Dedifferentiated amniotic fluid mesenchymal stem cell (primary cell): ENCODE data around the gene GRAMD2A.
"Not testable (repeated sequence)": the region's sequence is repeated elsewhere in the genome, so short reads cannot be mapped to it uniquely, and the experiment has no call there.

Experiments
- DNase-seq: peaks from one replicate; pipeline ENCODE4 v3.0.0-alpha.2; 2016; ENCODE audit errors: extremely low spot score

GRAMD2A gene

DNA sequence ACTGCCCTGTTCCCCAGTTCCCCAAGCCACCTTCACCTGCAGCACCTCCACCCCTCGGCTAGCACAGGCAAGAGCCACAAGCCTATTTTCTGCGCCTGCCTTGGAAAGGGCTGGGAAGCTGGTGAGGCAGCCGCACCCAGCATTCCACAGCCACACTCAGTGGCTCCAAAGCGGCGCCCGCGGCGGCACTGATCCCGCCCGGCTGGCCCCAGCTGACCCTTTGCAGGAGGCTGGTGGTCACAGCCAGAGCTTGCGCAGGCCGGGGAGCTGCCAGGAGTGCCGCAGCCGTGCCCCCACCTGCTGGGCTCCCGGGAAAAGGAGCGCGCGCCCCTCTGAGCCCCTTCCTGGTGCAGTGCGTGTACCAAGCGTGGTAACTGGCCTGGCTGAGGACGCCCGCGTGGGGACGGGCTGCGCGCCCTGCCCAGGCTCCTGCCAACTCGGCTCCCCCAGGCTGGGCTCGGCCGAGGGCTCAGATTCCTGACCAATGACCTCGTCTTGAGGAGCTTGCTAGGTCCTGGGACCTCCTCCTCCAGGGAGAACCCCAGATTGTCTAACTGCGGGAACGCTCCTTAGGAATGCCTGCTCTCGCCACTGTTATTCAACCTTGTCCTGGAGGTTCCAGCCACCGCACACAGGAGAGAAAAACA, 13.3 kb downstream of the GRAMD2A start:
- no peak for DNase-seq

DNA sequence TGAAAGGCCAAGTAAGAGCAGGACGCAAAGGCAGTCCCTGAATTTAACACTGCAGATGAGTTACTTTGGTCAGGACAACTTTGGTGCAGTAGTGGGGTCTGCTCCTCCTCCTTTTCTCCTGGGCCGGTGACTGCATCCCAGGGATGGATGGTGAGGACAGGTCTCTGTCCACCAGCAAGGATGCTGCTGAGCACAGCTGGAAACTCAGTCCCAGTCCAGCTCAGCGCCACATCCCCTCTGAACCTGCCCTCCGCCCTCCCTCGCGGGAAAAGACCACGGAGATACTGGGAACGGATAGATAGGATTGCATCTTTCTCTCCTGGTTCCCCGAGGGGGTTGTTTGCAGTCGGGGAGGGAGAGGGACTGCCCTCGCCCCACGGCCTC, 13.8 kb downstream of the GRAMD2A start:
- no peak for DNase-seq

DNA sequence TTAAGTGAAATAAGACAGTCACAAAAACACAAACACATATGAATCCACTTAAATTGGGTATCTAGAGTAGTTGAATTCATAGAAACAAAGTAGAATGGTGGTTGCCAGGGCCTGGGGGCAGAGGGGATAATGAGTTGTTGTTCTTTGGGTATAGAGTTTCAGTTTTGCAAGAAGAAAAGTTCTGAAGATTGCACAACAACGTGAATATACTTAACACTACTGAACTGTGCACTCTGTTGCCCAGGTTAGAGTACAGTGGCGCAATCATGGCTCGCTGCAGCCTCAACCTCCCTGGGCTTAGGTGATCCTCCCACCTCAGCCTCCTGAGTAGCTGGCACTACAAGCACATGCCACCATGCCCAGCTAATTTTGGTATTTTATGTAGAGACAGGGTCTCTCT, 14.9 kb downstream of the GRAMD2A start:
- DNase-seq = peak; percentile 83

DNA sequence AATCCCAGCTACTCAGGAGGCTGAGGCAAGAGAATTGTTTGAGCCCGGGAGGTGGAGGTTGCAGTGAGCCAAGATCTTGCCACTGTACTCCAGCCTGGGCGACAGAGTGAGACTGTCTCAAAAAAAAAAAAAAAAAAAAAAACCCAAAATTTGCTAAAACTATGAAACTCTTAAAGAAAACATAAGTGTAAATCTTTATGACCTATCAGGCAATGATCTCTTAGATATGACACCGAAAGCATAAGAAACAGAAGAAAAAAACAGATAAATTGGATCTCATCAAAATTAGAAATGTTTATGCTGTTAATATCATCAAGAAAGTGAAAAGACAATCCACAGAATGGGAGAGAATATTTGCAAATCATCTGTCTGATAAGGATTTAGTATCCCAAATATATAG, 15.3 kb downstream of the GRAMD2A start:
- DNase-seq = no peak

DNA sequence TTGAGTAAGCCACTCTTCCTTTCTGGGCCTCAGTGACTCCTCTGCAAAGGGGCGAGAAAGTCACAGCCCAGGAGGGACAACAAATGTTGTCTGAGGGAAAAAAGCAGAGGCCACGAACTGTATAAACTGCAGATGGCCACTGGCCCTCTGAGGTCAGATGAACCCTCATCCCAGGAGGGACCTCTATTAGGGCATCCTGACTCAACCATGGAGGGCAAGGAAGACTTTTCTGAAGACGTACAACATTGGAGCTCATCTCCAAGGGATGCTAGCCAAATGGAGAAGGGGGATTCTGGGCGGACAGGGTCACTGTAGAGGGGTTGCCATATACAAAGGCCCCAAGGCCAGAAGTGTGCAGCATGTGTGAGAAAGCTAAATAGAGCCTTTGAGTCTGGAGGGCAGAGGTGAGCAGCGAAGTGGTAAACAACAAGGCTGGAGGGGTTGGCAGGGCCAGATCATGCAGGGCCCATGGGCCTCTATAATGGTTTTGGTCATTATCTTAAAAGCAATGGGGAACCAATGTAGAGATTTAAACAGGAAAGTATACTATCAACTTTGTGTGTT, 16.7 kb downstream of the GRAMD2A start:
- DNase-seq = no peak

DNA sequence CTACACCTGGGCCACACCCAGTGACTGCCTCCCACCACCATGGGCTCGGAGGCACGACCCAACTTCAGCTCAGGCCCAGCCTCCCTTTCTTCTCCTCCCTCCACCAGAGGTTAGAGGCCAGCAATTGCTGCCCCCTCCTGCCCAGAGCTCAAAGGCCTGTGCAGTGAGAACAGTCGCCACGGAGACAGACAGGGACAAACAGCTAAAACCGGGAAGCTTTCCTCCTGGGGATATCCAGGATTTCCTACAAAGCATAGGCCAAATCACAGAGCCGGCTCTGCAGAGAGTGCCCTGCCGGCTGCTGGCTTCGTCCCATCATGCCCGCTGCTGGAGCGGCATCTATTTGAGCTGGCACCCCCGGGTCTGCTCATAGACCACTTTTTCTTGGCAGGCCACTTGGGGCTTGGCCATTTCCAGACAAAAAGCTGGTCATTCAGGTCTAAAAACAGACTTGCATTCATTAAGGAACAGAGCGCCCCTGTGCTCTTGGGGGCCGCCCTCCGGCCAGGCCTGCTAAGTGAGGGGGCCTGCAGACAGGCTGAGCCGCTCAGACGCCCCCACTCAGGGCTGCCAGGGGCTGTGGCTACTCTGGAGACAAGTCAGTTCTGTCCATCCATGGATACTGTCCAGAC, 17.5 kb downstream of the GRAMD2A start:
- no peak for DNase-seq

DNA sequence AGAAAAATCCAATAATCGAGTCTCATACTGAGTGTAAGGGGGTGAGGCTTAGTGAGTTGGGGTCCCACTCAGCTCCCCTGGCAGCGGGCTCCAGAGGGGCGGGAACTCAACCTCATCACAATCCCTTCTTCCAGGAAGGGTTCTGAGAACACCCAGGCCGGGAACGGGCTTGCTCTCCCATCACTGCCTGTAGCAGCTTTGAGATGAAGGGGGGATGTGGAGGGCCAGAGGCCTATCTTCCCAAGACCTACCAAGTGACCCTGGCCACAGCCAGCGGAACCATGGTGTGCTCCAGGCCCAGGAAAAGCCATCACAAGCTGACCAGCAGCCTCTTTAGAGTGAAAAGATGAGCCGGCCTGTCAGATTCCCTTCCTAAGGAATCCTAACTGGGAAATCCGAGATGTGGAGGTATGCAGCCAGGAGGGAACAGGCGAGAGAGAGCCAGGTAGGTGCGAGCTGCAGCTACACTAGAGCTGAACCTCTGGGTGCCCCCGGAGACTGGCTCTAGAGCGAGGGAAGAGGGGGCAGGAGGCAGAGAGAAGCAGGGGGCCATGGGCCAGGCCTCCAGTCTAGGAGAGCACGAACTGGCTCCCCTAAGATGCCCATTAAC, 18.5 kb downstream of the GRAMD2A start:
- no peak for DNase-seq

DNA sequence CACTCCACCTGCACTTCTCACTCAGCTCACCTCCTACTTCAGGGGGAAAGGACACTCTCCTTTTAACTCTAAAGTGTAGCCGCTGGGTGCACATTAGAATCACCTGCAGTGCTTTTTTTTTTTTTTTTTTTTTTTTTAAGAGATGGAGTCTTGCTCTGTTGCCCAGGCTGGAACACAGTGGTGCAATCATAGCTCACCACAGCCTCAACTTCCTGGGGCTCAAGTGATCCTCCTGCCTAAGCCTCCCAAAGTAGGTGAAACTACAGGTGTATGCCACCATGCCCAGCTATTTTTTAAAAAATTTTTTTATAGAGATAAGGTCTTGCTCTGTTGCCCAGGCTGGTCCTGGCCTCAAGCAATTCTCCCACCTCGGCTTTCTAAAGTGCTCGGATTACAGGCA, 20.8 kb downstream of the GRAMD2A start:
- no peak for DNase-seq

DNA sequence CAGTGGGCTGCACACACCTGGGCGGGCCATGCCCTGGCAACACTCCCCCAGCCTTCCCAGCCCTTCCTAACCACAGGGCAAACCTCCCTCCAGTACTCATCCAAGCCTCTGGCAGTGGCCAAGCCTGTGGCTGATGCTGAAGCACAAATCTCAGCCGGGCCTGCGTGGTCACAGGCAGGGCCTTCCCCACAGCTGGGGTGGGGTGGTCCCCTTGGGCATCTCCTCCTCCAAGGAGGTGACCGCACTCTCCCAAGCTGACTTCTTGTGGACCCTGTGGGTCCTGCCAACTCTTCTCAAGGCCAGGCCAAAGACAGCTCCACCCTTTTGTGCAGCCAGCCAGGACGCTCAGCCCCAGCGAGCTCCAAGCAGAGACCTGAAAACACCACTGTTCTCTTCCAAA, 21.4 kb downstream of the GRAMD2A start:
- DNase-seq = no peak

DNA sequence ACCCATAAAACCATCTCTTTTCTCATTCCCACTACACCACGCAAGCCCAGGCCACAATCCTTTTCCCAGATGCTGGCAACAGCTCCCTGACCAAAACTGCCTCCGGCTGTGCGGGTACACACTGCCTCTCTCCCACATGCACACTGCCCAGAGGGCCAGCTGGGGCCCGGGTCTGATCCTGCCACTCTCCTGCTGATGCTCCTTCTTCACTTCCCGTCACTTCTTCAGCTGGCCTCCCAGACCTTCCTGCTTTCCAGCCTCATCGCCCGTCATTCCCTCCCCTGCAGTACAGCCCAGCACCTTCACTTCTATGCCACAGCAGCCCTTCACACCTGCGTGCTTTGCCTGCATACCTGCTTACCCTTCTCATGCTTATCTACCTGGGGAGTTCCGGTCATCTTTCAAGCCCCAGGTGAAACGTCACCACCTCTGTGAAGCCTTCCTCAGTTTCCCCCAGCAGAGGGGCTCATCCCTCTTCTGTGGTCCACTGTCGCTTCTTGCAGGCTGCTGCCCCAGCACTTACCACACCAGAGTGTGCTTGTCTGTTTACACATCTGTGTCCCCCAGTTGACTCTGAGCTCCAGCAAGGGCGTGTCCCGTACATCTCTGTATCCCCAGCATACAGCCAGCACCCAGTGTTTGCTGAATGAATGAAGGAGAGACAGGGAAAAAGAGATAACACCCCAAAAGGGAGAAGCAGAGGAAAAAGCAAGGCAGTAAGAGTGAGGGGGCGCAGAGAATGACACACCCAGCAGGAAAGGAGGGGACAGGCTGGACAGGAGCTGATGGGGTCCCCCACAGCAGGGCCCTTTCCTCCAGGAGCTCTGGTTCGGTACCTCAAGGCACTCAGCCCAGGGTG, 22.2 kb downstream of the GRAMD2A start:
- DNase-seq = no peak

DNA sequence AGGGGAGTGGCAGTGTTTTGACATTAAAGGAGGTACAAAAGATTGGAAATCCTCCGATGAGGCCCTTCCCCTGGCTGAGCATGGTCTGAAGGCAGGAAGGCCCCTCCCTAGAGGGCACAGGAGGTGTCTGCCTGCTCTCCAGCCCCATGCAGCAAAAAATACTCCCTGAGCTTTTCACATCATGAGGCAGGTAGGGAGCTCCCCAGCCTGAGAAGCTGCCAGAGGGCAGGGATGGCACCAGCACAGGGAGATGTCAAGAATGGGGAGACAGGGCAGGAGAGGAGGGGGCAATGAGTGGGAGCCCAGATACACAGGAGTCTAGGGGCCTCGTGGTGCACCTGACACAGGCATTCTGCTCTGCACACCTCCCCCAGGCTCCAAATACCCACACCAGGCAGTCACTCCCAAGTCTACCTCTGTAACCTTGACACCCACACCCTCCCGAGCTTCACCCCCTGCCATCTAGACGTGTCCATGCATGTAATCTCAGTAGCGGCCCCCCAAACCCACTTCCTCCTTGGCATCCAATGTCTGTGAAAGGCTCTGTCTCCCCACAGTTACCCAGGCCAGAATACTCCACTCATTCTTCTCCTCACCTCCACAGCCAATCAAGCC, 22.9 kb downstream of the GRAMD2A start:
- DNase-seq = no peak

DNA sequence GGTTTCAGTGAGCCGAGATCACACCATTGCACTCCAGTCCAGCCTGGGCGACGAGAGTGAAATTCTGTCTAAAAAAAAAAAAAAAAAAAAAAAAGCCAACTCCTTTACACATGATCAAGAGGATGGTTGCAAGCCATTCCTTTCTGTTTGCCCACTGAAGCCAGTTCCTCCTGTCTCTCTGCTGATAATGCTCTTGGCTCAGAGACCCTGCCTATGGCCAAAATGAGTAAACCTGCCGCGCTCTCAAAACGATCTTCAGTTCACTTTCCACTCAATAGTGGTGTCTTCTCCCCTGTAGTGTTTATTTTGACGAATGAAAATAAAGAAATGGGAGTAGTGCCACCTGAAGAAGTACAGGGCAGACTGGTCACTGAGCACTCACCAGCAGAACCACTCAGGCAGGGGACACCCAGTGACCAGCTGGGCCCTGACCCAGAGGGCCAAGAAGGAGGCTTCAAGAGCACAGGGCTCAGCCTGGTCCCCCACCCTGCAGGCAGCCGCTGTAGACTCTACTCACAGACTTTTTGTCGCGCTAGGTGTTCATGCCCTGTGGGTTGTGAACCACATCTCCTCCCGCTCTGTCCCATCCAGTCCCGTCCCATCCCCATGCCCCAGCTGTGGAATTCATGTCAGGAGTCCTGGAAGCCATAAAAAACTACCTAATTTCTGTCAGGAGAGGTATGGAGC, 23.6 kb downstream of the GRAMD2A start:
- no peak for DNase-seq

DNA sequence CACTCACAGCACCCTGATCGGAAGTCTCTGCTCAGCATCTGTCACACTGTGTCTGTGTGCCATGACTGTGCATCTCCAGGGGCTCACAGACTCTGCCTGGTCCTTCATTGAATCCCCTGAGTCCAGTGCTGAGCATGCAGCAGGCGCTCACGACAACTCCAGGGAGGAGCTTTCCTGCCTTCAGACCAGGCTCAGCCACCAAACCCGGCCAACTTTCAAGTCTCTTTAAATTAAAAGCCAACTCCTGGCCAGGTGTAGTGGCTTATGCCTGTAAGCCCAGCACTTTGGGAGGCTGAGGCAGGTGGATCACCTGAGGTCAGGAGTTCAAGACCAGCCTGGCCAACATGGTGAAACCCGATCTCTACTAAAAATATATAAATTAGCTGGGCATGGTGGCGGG, 24.2 kb downstream of the GRAMD2A start:
- no peak for DNase-seq

DNA sequence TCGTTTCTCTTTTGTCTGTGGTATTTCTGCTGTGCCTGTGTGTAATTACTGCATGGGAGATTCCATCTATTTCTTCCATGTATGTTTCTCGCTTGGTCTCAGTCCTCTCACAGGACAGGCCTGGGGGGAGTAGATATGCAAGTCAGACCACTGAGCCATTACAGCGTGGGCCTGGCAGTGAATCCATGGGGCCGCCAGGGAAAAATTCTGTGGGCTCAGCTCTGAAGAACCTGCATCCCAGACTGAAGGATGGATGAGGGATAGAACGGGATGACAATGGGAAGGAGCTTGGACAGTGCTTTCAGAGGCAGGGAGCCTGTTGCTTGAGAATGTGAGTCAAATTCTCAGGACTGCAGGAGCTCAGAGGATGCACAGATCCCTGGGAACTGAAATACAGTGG, 24.8 kb downstream of the GRAMD2A start:
- no peak for DNase-seq

DNA sequence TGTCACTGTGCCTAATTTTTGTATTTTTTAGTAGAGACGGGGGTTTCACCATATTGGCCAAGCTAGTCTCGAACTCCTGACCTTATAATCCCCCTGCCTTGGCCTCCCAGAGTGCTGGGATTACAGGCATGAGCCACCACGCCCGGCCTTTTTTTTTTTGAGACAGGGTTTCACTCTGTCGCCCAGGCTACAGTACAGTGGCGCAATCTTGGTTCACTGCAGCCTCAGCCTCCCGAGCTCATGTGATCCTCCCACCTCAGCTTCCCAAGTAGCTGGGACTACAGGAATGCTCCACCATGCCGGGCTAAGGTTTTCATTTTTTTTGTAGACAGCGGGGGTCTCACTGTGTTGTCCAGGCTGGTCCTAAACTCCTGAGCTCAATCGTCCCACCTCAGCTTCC, 25.6 kb downstream of the GRAMD2A start:
- DNase-seq = not testable (repeated sequence)

DNA sequence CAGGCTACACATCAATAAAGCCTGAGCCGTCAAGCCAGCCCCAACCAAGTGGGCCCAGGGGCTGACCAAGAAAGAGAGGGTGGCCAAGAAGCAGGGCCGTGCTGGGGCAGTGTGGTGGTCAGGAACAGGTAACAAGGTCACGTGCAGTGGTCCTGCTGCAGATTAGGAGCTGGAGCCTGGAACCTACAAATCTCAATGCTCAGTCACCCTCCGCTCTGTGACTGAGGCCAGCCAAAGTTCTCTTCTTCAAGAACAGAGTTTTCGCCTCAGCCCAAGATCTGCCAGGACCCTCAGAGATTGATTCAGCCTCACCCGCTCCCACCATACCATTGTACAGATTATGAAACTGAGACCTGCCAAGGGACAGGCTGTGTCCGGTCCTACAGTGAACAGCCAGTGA, 26.9 kb downstream of the GRAMD2A start:
- no peak for DNase-seq

DNA sequence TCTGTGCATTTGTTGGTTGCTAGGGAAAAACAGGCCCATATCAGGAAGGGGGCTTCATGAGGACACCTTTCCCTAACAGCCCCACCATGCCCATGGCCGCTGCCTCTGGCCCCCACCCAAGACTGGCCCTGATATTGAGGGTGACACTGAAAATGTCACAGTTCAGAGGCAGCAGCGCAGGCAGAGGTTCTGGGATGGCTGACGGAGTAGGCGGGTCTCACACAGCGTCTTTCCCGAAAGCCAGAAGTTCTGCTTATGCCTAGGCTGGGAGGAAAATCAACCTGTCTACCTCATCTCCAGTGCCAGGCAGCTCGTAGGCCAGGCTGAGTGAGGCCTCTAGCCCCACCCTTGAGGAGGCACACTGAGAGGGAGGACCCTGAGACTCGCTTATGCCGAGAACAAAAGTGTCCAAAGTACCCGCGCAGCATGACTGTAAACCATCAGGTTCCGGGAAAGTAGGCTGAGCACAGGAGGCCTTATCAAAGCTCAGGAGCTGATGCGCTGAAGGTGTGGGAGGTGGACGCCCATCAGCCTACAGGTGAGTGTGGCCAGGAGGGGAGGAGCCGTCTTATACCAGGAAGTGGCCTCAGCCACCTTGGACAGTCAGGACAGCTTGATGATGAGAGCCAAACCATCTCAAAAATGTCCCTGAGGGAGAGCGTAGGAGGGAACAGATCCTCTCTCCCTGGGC, 27.5 kb downstream of the GRAMD2A start:
- no peak for DNase-seq

DNA sequence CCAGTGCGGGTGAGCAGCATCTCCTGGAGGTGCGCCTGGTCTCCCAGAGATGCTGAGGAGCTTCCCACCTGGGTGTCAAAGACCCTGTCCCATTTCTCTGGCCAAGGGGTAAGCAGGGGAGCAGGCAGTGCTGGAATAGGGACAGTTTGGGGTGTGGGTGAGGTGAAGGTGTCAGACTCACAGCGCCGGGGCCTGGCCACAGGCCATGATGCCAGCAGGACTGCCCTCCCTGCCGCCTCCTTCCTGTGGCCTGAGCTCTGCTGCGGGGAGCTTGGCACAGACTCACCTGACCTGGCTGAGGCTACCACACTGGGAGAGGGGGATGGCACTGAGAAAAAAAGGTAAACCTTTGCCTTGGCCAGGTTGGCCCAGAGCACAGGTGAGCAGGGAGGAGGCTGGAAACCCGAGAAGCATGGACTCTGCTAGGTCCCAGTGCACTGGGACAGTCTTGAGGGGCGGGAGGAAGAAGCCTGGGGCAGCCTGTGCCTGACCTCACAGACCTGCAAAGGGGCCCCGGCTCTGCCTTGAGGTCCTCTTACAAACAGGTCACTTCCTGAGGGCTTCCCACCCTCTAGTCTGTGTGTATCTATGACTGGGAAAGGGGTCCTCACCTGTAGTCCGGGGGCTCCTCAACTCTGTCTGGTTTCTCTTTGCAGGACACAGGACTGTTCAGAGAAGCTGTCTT, 28.2 kb downstream of the GRAMD2A start:
- DNase-seq = no peak

DNA sequence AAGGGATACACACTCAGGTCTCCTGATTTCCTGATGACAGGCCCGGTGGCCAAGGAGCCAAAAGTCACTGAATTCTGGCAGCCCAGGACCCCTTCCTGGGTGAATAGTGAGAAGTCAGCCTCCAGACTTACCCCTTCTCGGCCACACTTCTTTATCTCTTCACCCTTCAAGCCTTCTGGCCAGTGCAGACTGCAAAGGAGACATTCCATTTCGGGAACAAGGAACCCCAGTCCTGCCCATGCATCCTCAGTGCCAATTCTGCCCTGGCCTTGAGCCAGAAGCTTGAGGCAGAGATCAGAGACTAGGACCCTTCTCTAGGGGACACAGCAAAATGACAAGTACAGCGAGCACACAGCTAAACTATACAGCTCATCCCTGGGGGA, 28.8 kb downstream of the GRAMD2A start:
- DNase-seq = no peak
